Upper lobe of left lung (tissue), 4 donors: ENCODE measurements around the gene DNAJB8.

Experiments used
- POLR2A ChIP-seq, 4 donors: fragments of 450-650 bp; IDR thresholded peaks; one replicate each; pipeline ENCODE4 v1.5.1; 2016 to 2017; ENCODE audit warnings: antibody characterized with exemption in 4 of 4, mild to moderate bottlenecking in 2 of 4
- TF ChIP-seq, protein P1 (sequence below), 6 experiments: fragments of 450-650 bp in 4 of 6; fragments of 200-600 bp in 2 of 6; sonication (generic) in 2 of 6; IDR thresholded peaks; one replicate each; pipeline ENCODE4 v1.5.1; 2016 to 2019; ENCODE audit warnings: antibody characterized with exemption in 6 of 6

DNA sequence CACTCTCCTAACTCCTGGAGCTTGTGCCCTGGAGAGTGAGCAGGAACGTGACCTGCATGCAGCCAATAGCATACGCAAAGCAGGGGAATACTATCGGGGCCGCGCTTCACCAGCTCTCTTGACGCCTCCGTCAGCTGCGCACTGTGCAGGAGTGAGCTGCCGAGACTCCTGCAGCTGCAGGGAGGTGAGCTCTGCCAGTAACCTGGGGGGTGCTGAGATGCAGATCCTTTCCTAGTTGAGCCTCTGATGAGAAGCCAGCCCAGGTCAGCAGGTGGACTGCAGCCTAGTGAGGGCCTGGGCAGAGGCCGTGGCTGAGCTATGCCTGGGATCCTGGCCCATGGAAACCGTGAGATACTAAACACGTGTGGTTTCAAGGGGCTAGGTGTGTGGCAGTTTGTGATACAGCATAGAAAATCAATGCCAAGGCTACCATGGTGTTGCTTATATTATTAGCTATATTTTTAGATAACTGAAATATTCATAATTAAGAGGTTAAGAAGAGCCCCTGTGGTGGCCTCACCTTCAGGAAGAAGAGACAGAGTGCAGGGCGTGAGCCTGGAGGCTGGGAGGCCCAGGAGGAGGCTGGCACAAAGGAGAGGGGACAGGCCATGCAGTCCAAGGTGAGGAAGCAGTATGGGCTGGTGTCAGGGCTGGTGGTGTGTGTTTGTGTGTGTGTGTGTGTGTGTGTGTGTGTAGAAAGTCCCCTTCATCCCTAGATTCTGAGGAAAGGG is 5.9 kb upstream of the DNAJB8 start:
- no peak for TF ChIP-seq POLR2A (IDR thresholded peaks at IDR 0.05)
- TF ChIP-seq, protein P1, sequence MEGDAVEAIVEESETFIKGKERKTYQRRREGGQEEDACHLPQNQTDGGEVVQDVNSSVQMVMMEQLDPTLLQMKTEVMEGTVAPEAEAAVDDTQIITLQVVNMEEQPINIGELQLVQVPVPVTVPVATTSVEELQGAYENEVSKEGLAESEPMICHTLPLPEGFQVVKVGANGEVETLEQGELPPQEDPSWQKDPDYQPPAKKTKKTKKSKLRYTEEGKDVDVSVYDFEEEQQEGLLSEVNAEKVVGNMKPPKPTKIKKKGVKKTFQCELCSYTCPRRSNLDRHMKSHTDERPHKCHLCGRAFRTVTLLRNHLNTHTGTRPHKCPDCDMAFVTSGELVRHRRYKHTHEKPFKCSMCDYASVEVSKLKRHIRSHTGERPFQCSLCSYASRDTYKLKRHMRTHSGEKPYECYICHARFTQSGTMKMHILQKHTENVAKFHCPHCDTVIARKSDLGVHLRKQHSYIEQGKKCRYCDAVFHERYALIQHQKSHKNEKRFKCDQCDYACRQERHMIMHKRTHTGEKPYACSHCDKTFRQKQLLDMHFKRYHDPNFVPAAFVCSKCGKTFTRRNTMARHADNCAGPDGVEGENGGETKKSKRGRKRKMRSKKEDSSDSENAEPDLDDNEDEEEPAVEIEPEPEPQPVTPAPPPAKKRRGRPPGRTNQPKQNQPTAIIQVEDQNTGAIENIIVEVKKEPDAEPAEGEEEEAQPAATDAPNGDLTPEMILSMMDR (IDR thresholded peaks at IDR 0.05): no peak
